C4-2B (cell line): ENCODE measurements around the gene KDM4C.

ENCODE experiments used
- H3K27ac ChIP-seq: fragments of 450-650 bp; 2 replicates; pipeline ENCODE4 v1.5.1; 2017
- CTCF ChIP-seq: fragments of 450-650 bp; conservative IDR thresholded peaks from 2 replicates; pipeline ENCODE4 v1.5.1; 2017; ENCODE audit warnings: mild to moderate bottlenecking
- ZFX ChIP-seq: fragments of 450-650 bp; IDR thresholded peaks from 2 replicates; pipeline ENCODE4 v1.6.1; 2017

KDM4C gene

GRCh38 chr9:6811436-6811835 lies 53.7 kb downstream of the KDM4C start:
- H3K27ac ChIP-seq: no peak overlapping the region
- TF ChIP-seq CTCF (no peak), ZFX (no peak)

- no peak for TF ChIP-seq CTCF
- no peak for TF ChIP-seq ZFX
- no peak overlapping the region for H3K27ac ChIP-seq
Measured at GRCh38 chr9:6816581-6816980, 58.8 kb downstream of the KDM4C start.

- H3K27ac ChIP-seq: no peak overlapping the region
- no peak for TF ChIP-seq CTCF
- TF ChIP-seq ZFX: no peak
Measured at GRCh38 chr9:6818292-6818922, 60.6 kb downstream of the KDM4C start.

GRCh38 chr9:6819112-6819511 lies 61.3 kb downstream of the KDM4C start:
- H3K27ac ChIP-seq: no peak overlapping the region
- TF ChIP-seq ZFX: no peak
- no peak for TF ChIP-seq CTCF

- no peak overlapping the region for H3K27ac ChIP-seq
- TF ChIP-seq ZFX (no peak), CTCF (no peak)
Measured at GRCh38 chr9:6819529-6819928, 61.8 kb downstream of the KDM4C start.

GRCh38 chr9:6822696-6823095 lies 64.9 kb downstream of the KDM4C start:
- no peak for TF ChIP-seq ZFX
- no peak for TF ChIP-seq CTCF
- H3K27ac ChIP-seq: no peak overlapping the region

GRCh38 chr9:6827439-6828145 lies 69.8 kb downstream of the KDM4C start:
- no peak overlapping the region for H3K27ac ChIP-seq
- peak; percentile 80 for TF ChIP-seq CTCF
- TF ChIP-seq ZFX: no peak
